Osteocyte (in vitro differentiated cells): Measurements from ENCODE around the gene PLEKHA6. TPM values are rescaled to one million over a fixed set of nuclear protein-coding genes. Genes with fewer than 3 reads are reported as not detected.

Experiments used
- DNase-seq: peaks from one replicate; pipeline ENCODE4 v3.0.0; 2021; ENCODE audit warnings: mixed read lengths; ENCODE audit not compliant: unreplicated experiment; ENCODE audit errors: extremely low spot score
- H3K27ac Mint-ChIP-seq: one replicate; pipeline ENCODE4 v1.8.0; 2021; ENCODE audit warnings: mild to moderate bottlenecking, mixed read lengths; ENCODE audit not compliant: unreplicated experiment
- H3K27me3 Mint-ChIP-seq: one replicate; pipeline ENCODE4 v1.8.0; 2021; ENCODE audit warnings: mixed read lengths; ENCODE audit not compliant: unreplicated experiment
- H3K36me3 Mint-ChIP-seq: one replicate; pipeline ENCODE4 v1.8.0; 2021; ENCODE audit warnings: mixed read lengths; ENCODE audit not compliant: unreplicated experiment
- H3K4me1 Mint-ChIP-seq: one replicate; pipeline ENCODE4 v1.8.0; 2021; ENCODE audit warnings: mixed read lengths; ENCODE audit not compliant: unreplicated experiment
- H3K4me3 Mint-ChIP-seq: one replicate; pipeline ENCODE4 v1.8.0; 2021; ENCODE audit warnings: mild to moderate bottlenecking, moderate library complexity, mixed read lengths; ENCODE audit not compliant: unreplicated experiment
- H3K9me3 Mint-ChIP-seq: one replicate; pipeline ENCODE4 v1.8.0; 2021; ENCODE audit warnings: mixed read lengths; ENCODE audit not compliant: unreplicated experiment
- total RNA-seq: library from RNA; stranded (reverse); gene quantifications from 2 replicates; pipeline ENCODE4 v1.2.1, GENCODE V29; 2021
- TF ChIP-seq, protein P1 (sequence below): fragments of 200-600 bp; sonication (generic); IDR thresholded peaks from 2 replicates; pipeline ENCODE4 v1.5.0; 2021; ENCODE audit warnings: antibody characterized with exemption, mild to moderate bottlenecking, moderate library complexity

PLEKHA6 gene
- total RNA-seq, 1 donor from 2014 or later, result 0.24 TPM

DNA sequence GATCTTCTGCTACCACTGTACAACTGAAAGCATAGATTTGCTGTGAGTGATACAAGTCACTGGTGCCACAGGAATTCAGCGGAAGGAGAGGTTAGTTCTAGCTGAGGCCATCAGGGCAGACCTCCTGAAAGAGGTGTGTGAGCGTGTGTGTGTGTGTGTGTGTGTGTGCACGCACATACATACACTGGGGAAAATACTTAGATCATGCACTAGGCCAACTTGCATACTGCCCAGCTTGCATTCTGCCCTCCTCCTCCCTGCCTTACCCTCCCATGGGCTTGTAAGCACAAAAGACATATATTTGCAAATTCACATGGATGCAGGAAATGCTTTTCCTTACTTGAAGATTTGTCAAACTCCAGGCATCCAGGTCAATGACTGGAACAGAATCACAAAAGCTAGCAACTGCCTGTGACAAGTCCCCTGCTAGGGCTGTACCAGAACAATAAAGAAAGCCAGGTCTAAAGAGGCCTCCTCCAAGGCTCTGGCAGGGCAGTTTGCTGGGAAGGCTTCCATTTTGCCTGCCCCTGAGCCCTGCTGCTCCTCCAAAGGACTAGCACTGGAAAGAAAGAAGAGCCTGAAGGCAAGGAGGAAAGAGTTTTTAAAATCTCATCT, 23.2 kb downstream of the PLEKHA6 start:
- no peaks in the 10 kb centered on the region for H3K36me3 Mint-ChIP-seq
- H3K4me1 Mint-ChIP-seq, result peaks cover 20% of the 10 kb centered on the region

DNA sequence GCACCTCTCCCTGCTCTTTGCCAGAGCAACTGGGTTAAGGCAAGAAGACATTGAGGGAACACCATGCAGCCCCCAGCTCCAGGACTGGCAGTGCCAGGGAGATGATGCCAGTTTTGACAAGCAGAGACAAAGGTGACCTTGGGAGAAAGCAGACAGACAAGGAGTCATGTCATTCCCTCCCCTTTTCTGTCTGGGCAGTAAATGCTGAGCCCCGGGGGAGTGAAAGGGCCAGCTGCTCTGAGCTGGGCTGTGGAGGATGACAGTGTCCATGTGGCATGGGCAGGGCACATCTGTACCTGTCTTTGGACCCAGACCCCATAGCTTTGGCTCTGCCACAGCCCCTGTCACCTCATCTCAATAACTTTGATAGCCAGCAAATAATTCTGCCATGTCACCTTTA, 24.2 kb downstream of the PLEKHA6 start:
- Mint-ChIP-seq H3K27ac (no peak overlapping the region), H3K36me3 (no peaks in the 10 kb centered on the region), H3K9me3 (no peaks in the 10 kb centered on the region), H3K4me1 (peaks cover 20% of the 10 kb centered on the region), H3K27me3 (peaks cover 15% of the 10 kb centered on the region), H3K4me3 (no peak overlapping the region)
- DNase-seq, result no peak
- TF ChIP-seq, protein P1, sequence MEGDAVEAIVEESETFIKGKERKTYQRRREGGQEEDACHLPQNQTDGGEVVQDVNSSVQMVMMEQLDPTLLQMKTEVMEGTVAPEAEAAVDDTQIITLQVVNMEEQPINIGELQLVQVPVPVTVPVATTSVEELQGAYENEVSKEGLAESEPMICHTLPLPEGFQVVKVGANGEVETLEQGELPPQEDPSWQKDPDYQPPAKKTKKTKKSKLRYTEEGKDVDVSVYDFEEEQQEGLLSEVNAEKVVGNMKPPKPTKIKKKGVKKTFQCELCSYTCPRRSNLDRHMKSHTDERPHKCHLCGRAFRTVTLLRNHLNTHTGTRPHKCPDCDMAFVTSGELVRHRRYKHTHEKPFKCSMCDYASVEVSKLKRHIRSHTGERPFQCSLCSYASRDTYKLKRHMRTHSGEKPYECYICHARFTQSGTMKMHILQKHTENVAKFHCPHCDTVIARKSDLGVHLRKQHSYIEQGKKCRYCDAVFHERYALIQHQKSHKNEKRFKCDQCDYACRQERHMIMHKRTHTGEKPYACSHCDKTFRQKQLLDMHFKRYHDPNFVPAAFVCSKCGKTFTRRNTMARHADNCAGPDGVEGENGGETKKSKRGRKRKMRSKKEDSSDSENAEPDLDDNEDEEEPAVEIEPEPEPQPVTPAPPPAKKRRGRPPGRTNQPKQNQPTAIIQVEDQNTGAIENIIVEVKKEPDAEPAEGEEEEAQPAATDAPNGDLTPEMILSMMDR, result no peak

More for the DNA sequence above, 23.2 kb downstream of the PLEKHA6 start:
- Mint-ChIP-seq H3K27ac (no peak overlapping the region), H3K9me3 (no peaks in the 10 kb centered on the region), H3K4me3 (no peak overlapping the region), H3K27me3 (peaks cover 19% of the 10 kb centered on the region)
- TF ChIP-seq, protein P1, result no peak
- DNase-seq, result no peak

DNA sequence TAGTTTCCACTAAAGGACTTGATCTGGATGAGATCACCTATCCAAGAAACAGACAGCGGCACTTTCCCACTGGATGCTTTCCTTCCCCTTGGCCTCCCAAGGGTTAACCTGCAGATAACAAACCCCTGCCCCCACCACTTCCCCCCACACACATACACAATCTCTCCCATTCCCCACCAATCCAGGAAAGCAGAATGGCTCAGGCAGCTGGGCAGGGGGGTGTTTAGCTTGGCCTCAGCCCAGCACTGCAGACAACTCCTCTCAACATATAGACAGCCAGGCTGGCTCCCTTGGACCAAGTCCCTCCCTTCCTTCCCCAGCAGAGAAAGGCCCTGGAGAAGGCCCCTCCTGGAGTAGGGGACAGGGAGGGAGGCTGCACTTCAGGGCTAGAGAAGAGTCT, 24.6 kb downstream of the PLEKHA6 start:
- DNase-seq, result no peak
- no peaks in the 10 kb centered on the region for H3K36me3 Mint-ChIP-seq
- no peak overlapping the region for H3K27ac Mint-ChIP-seq
- TF ChIP-seq, protein P1, result no peak
- peaks cover 20% of the 10 kb centered on the region for H3K4me1 Mint-ChIP-seq
- no peak overlapping the region for H3K4me3 Mint-ChIP-seq
- H3K27me3 Mint-ChIP-seq, result peaks cover 14% of the 10 kb centered on the region
- H3K9me3 Mint-ChIP-seq, result no peaks in the 10 kb centered on the region

DNA sequence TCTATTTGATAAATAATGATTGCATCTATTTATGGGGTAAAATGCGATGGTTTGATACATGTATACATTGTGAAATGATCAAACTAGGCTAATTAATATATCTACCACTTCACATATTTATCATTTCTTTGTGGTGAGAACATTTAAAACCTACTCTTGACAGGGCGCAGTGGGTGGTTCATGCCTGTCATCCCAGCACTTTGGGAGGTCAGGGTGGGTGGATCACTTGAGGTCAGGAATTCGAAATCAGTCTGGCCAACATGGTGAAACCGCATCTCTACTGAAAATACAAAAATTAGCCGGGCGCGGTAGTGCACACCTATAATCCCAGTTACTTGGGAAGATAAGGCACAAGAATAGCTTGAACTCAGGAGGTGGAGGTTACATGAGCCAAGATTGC, 25.3 kb downstream of the PLEKHA6 start:
- TF ChIP-seq, protein P1, result no peak

DNA sequence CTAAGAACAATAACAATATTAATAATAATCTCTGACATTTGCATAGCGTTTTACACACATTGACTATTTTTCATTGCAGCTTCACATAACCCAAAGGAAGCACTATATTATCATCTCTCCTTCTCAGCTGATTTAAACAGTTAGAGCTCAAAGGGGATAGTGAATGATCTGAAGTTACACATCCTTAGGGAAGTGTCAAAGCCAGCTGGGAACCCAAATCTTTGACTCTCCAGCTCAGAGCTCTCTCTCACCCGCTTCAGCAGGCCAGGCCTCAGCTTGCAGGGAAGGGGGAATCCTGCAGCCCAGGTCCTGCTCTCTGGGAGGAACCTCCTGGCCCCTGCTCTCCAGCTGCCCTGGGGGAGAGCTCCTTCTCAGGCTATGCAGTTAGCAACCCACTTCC, 26.3 kb downstream of the PLEKHA6 start:
- TF ChIP-seq, protein P1, result no peak
- H3K36me3 Mint-ChIP-seq, result no peaks in the 10 kb centered on the region
- no peak for DNase-seq
- H3K27me3 Mint-ChIP-seq, result peaks cover 5% of the 10 kb centered on the region
- H3K9me3 Mint-ChIP-seq, result no peaks in the 10 kb centered on the region
- no peak overlapping the region for H3K4me3 Mint-ChIP-seq
- no peak overlapping the region for H3K27ac Mint-ChIP-seq
- H3K4me1 Mint-ChIP-seq, result peaks cover 19% of the 10 kb centered on the region

More for the DNA sequence above, 25.3 kb downstream of the PLEKHA6 start:
- H3K27ac Mint-ChIP-seq, result no peak overlapping the region
- H3K9me3 Mint-ChIP-seq, result no peaks in the 10 kb centered on the region
- no peak overlapping the region for H3K4me3 Mint-ChIP-seq
- H3K36me3 Mint-ChIP-seq, result no peaks in the 10 kb centered on the region
- peaks cover 19% of the 10 kb centered on the region for H3K4me1 Mint-ChIP-seq
- DNase-seq, result no peak
- peaks cover 12% of the 10 kb centered on the region for H3K27me3 Mint-ChIP-seq
